H1 (cell line): ENCODE measurements around the gene BTBD8. TPM values are rescaled to one million over a fixed set of nuclear protein-coding genes. Genes with fewer than 3 reads are reported as not detected.
A peak's percentile ranks its signal among the peaks of the same experiment; 100 is the strongest.

ENCODE experiments used
- CBX5 ChIP-seq: fragments of 300-800, 300-1000 bp; sonication (generic); IDR thresholded peaks from 2 replicates; pipeline ENCODE4 v1.7.1; 2016; ENCODE audit warnings: antibody characterized with exemption, low read length, low read depth
- CEBPB ChIP-seq: IDR thresholded peaks from 2 replicates; pipeline ENCODE4 v1.6.1; 2012; ENCODE audit warnings: low read depth, low read length
- CHD2 ChIP-seq: IDR thresholded peaks from 2 replicates; pipeline ENCODE4 v1.6.1; 2012; ENCODE audit warnings: low read length, improper control_type of control experiment
- CTBP2 ChIP-seq: IDR thresholded peaks from 2 replicates; pipeline ENCODE4 v1.7.0; 2011; ENCODE audit warnings: borderline replicate concordance, mild to moderate bottlenecking, moderate library complexity, mixed read lengths, low read length; ENCODE audit not compliant: insufficient read depth, insufficient read length
- GTF2F1 ChIP-seq: IDR thresholded peaks from 2 replicates; pipeline ENCODE4 v1.6.1; 2012; ENCODE audit warnings: low read depth, low read length, improper control_type of control experiment, borderline replicate concordance
- KDM1A ChIP-seq: fragments of 200-600, 300-600 bp; sonication (generic); IDR thresholded peaks from 2 replicates; pipeline ENCODE4 v1.7.1; 2016; ENCODE audit warnings: mild to moderate bottlenecking, low read length, borderline replicate concordance
- KDM5A ChIP-seq: fragments of 200-600 bp; IDR thresholded peaks from 2 replicates; pipeline ENCODE4 v1.7.1; 2012; ENCODE audit warnings: mild to moderate bottlenecking, low read length, inconsistent platforms, mixed read lengths
- MAFK ChIP-seq: IDR thresholded peaks from 2 replicates; pipeline ENCODE4 v1.6.1; 2012; ENCODE audit warnings: low read depth, mild to moderate bottlenecking, improper control_type of control experiment, low read length
- POU5F1 ChIP-seq: IDR thresholded peaks from 2 replicates; pipeline ENCODE4 v1.6.1; 2011; ENCODE audit warnings: low read depth, mild to moderate bottlenecking, low read length, moderate library complexity
- RFX5 ChIP-seq: IDR thresholded peaks from 2 replicates; pipeline ENCODE4 v1.6.1; 2011; ENCODE audit warnings: low read depth, low read length, improper control_type of control experiment, borderline replicate concordance
- SIN3A ChIP-seq, 2 experiments: IDR thresholded peaks in 1 of 2; conservative IDR thresholded peaks in 1 of 2; 2 replicates each; pipeline ENCODE4 v1.6.1; 2011 to 2012; ENCODE audit warnings: low read length in 2 of 2, improper control_type of control experiment in 1 of 2, low read depth in 1 of 2, mild to moderate bottlenecking in 1 of 2
- SUZ12 ChIP-seq: fragments of 200-600 bp; sonication (generic); IDR thresholded peaks from 2 replicates; pipeline ENCODE4 v1.6.1; 2012; ENCODE audit warnings: mild to moderate bottlenecking, inconsistent platforms, low read length, moderate library complexity, mixed read lengths
- TAF1 ChIP-seq: IDR thresholded peaks from 2 replicates; pipeline ENCODE4 v1.6.1; 2011; ENCODE audit warnings: mild to moderate bottlenecking, low read depth, low read length
- TBP ChIP-seq: IDR thresholded peaks from 2 replicates; pipeline ENCODE4 v1.6.1; 2011; ENCODE audit warnings: low read depth, low read length, improper control_type of control experiment
- ZNF274 ChIP-seq: IDR thresholded peaks from 2 replicates; pipeline ENCODE4 v1.7.0; 2012; ENCODE audit warnings: low read length, borderline replicate concordance; ENCODE audit errors: extremely low read depth
- polyA plus RNA-seq, 7 experiments: library from polyadenylated mRNA; depleted of rRNA in 3 of 7; stranded (reverse) in 5 of 7; unstranded in 2 of 7; fragments of >200 nt in 5 of 7; fragments of 200-250 nt in 2 of 7; gene quantifications; 1 replicate in 5 of 7; 2 replicates in 1 of 7; 4 replicates in 1 of 7; pipeline versions ENCODE4 v1.2.1 to v1.2.3, GENCODE V29; 2011 to 2013; ENCODE audit warnings: missing spikeins in 2 of 7, mixed read lengths in 2 of 7
- total RNA-seq: library from RNA; stranded (reverse); fragmentation: NEBNext Ultra II Directional; extraction: Animal tissue kit (Norgen Biotek cat#: 25700); gene quantifications from 2 replicates; pipeline ENCODE4 v1.2.1, GENCODE V29; 2021
- TF ChIP-seq, protein P1 (sequence below): IDR thresholded peaks from 2 replicates; pipeline ENCODE4 v1.6.1; 2012; ENCODE audit warnings: low read length, inconsistent platforms
- TF ChIP-seq, protein P2 (sequence below), 3 experiments: IDR thresholded peaks; 1 replicate in 2 of 3; 2 replicates in 1 of 3; pipeline versions ENCODE4 v1.5.1 to v1.6.1; 2011; ENCODE audit warnings: low read length in 3 of 3, mild to moderate bottlenecking in 3 of 3, inconsistent platforms in 2 of 3, low read depth in 1 of 3, moderate library complexity in 1 of 3; ENCODE audit not compliant: insufficient read depth in 1 of 3; ENCODE audit errors: control extremely low read depth in 1 of 3
- TF ChIP-seq, protein P3 (sequence below): IDR thresholded peaks from 2 replicates; pipeline ENCODE4 v1.6.1; 2011; ENCODE audit warnings: low read length, improper control_type of control experiment

BTBD8 gene
- total and polyA plus RNA-seq, 2 of the 8 experiments (the other 6 are each of a cell fraction or from before 2014, with no cell fraction given): 0.44 to 2.5 TPM

DNA sequence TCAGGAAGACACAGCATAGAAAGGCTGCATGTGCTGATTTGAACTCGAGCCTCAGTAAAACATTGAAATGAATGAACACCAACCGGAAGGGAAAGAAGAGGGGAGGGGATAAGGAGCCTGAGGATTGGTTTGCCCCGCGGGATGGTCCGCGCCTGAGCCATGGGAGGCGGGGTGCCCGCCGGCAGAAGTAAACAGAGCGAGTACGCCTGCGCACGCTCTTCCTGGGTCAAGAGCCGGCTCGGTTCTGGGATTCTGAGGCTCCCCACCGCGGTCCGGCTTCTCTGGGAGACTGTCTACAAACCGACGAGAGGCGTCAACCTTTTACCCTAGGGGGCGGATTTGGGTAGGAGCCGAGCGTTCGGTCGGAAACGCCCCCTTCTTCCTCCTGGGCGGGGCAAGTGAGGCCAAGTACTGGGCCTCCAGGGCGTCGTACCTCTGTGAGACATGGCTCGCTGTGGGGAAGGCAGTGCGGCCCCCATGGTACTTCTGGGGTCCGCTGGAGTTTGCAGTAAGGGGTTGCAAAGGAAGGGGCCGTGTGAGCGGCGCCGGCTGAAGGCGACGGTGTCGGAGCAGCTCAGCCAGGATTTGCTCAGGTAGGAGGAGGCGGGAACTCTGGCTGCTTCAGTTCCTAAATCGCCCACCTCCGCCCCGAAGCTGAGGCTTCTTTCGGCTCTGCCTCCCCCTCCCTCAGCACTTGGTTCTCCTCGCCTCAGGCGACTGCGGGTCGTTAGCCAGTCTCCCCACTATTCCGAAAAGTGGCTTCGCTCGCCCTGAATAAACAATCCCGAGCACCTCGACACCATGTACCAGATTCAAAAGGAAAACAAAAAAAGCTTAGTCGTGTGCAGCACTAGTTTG lies at the start of gene BTBD8 (continued):
- TF ChIP-seq, protein P1, sequence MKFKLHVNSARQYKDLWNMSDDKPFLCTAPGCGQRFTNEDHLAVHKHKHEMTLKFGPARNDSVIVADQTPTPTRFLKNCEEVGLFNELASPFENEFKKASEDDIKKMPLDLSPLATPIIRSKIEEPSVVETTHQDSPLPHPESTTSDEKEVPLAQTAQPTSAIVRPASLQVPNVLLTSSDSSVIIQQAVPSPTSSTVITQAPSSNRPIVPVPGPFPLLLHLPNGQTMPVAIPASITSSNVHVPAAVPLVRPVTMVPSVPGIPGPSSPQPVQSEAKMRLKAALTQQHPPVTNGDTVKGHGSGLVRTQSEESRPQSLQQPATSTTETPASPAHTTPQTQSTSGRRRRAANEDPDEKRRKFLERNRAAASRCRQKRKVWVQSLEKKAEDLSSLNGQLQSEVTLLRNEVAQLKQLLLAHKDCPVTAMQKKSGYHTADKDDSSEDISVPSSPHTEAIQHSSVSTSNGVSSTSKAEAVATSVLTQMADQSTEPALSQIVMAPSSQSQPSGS: 0 out of 2 replicates have a peak, but pooled peaks have one; percentile 16
- TF ChIP-seq MAFK (no peak), POU5F1 (no peak), KDM1A (no peak), SIN3A (conservative IDR thresholded peaks at IDR 0.05 in 1 of 2, IDR thresholded peaks at IDR 0.05 in 1 of 2; ENCODE audit: low read depth in 1 of 2, low read length in 2 of 2) (peak in 1 of 2 experiments; percentile 22; a peak in 1 of 4 replicates), TBP (peak; percentile 81), SUZ12 (no peak), CBX5 (no peak), KDM5A (no peak), GTF2F1 (no peak), CEBPB (no peak), ZNF274 (no peak), CHD2 (0 out of 2 replicates have a peak, but pooled peaks have one; percentile 11), CTBP2 (no peak), RFX5 (no peak), TAF1 (peak; percentile 84)
- TF ChIP-seq, protein P2, sequence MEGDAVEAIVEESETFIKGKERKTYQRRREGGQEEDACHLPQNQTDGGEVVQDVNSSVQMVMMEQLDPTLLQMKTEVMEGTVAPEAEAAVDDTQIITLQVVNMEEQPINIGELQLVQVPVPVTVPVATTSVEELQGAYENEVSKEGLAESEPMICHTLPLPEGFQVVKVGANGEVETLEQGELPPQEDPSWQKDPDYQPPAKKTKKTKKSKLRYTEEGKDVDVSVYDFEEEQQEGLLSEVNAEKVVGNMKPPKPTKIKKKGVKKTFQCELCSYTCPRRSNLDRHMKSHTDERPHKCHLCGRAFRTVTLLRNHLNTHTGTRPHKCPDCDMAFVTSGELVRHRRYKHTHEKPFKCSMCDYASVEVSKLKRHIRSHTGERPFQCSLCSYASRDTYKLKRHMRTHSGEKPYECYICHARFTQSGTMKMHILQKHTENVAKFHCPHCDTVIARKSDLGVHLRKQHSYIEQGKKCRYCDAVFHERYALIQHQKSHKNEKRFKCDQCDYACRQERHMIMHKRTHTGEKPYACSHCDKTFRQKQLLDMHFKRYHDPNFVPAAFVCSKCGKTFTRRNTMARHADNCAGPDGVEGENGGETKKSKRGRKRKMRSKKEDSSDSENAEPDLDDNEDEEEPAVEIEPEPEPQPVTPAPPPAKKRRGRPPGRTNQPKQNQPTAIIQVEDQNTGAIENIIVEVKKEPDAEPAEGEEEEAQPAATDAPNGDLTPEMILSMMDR (IDR thresholded peaks at IDR 0.05; ENCODE audit: control extremely low read depth in 1 of 3, insufficient read depth in 1 of 3, low read depth in 1 of 3, low read length in 3 of 3): peak in 1 of 3 experiments; percentile 17; a peak in 2 of 4 replicates
- TF ChIP-seq, protein P3, sequence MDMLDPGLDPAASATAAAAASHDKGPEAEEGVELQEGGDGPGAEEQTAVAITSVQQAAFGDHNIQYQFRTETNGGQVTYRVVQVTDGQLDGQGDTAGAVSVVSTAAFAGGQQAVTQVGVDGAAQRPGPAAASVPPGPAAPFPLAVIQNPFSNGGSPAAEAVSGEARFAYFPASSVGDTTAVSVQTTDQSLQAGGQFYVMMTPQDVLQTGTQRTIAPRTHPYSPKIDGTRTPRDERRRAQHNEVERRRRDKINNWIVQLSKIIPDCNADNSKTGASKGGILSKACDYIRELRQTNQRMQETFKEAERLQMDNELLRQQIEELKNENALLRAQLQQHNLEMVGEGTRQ: no peak
